Endometrial microvascular endothelial cells (primary cell): ENCODE results near the gene NFE2. TPM values are rescaled to one million over a fixed set of nuclear protein-coding genes. Genes with fewer than 3 reads are reported as not detected.
"Not testable (repeated sequence)": the region's sequence is repeated elsewhere in the genome, so short reads cannot be mapped to it uniquely, and the experiment has no call there.

Source experiments
- in situ Hi-C: cut with HindIII; loops from 2 replicates; pipeline ENCODE4 v1.10.0; 2017; ENCODE audit warnings: low sequenced_read_pairs, low pct_unique_long_range_greater_than_20kb; ENCODE audit errors: inconsistent ontology term
- total RNA-seq: library from RNA; depleted of rRNA; stranded (reverse); fragments of >200 nt; gene quantifications from one replicate; pipeline ENCODE4 v1.2.3, GENCODE V29; 2015; ENCODE audit errors: inconsistent ontology term

Gene NFE2
- total RNA-seq, 1 donor from 2014 or later: not detected

GRCh38 chr12:54286042-54287030 lies 14.5 kb downstream of the NFE2 start:
- in situ Hi-C loops: no loop called here

DNA sequence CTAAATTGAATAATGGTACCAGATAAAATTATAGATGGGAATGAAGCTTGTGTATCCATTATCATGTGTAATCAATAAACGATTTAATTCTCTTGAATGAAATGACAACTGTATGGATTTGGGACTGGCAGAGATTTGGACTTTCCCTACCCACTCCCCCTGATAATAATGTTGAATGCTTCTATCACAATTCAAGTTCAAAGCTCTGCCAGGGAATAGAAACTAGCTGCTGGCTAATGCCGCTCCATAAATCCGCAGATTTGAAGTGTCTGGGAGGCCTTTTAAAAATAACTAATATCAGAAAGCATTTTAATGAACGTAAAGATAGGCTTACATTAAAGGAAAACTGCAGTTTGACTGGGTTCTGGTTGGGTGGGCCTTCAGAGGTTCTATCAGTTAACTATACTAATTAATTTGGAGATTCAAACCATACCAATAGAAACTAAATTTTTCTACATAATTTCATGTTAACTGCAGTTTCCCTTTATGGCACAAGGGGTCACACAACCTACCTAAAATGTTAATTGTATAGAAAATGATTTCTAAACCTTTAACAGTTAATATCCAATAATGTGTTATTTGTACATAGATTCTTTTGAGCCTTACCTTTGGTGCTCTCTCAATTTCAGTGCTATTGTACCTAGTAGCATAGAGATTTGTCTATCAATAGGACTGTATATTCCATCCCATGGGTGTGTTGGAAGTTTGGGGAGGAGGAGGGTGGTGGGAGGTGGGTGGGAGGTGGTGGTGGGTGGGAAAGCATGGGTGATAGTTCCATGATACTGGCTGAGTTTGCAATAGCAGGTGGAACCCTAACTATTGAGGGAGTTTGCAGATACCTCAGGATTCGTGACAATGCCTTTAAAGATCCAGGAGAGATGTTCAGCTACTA lies 15.4 kb downstream of the NFE2 start:
- in situ Hi-C loops: no loop called here

- in situ Hi-C loops: not testable (repeated sequence)
Observed at GRCh38 chr12:54284070-54284780, 16.6 kb downstream of the NFE2 start.

DNA sequence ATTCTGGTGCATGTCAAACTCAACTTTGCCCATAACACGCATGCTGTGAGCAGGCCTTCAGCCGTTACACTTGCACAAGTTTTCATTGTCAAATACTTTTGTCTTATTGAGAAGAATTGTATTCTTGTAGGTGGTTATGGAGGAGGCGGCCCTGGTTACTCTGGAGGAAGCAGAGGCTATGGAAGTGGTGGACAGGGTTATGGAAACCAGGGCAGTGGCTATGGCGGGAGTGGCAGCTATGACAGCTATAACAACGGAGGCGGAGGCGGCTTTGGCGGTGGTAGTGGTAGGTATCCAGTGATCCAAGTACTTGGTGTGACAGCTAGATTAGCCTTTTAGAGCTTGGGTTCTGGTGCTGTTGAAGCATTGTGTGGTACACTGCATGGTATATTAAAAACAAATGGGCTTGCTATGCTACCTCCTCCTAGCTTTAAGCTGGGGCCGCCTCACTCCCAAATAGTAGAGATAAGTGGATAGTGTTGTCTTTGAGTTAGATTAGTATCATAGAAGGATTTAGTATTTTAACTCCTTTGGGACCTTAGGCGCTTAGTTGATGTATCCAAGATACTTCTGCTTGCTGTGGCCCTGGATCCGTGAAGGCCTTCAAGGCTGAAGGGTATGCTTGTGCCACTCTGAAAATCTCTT lies 17.7 kb downstream of the NFE2 start:
- in situ Hi-C loops: no loop called here

DNA sequence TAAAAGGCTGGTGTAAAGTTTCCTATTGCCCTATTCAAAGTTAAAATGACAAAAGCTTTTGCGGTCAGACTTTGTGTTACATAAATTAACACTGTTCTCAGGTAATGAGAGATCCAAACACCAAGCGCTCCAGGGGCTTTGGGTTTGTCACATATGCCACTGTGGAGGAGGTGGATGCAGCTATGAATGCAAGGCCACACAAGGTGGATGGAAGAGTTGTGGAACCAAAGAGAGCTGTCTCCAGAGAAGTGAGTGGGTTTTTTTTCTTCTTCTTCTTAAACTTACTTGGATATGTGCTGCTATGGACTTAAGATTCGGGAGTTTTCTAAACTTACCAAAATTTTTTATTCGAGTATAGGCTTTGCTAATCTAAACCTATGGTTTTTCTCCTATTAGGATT lies 19.1 kb downstream of the NFE2 start:
- in situ Hi-C loops: not testable (repeated sequence)

DNA sequence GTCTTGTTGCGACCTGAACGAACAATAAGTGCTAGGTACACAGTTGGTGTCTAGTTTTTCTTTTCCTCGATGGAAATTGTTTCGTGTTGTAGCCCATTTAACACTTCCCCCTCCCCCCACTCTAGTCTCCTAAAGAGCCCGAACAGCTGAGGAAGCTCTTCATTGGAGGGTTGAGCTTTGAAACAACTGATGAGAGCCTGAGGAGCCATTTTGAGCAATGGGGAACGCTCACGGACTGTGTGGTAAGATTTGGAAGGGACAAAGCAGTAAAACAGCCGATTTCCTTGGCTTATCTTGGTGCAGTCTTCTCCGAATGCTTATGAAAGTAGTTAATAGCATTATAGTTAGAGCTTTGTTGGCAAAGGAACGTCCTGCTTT lies 19.6 kb downstream of the NFE2 start:
- in situ Hi-C loops: not testable (repeated sequence)

- in situ Hi-C loops: no loop called here
Observed at GRCh38 chr12:54280468-54281260, 20.2 kb downstream of the NFE2 start, which contains the start of gene HNRNPA1. TSS of gene HNRNPA1 (plus strand) at chr12:54280726. CDS start at chr12:54280808, 82 bp downstream.

- in situ Hi-C loops: no loop called here
Observed at GRCh38 chr12:54279632-54280467, 21.0 kb downstream of the NFE2 start, which contains the start of gene CBX5. TSS of gene CBX5 (minus strand) at chr12:54280122. CDS start at chr12:54257650, 22,472 bp downstream.

- in situ Hi-C loops: no loop called here
Observed at GRCh38 chr12:54279227-54279631, 21.6 kb downstream of the NFE2 start.

DNA sequence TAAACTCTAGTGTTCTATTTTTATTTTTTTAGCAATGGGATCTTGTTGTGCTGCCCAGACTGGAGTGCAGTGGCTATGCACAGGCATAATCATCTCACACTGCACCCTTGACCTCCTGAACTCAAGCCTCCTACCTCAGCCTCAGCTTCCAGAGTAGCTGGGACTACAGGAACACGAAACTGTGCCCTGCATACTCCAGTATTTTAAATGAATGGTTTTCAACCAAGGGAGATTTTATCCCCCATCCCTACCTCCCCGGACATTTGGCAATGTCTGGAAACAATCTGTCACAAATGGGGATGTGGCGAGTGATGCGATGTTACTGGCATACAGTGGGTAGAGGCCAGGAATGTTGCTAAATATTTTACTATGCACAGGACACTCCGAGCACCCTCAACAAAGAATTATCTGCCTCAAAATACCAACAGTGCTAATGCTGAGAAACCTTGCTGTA lies 23.0 kb downstream of the NFE2 start:
- in situ Hi-C loops: no loop called here

- in situ Hi-C loops: no loop called here
Observed at GRCh38 chr12:54276368-54276767, 24.4 kb downstream of the NFE2 start.

DNA sequence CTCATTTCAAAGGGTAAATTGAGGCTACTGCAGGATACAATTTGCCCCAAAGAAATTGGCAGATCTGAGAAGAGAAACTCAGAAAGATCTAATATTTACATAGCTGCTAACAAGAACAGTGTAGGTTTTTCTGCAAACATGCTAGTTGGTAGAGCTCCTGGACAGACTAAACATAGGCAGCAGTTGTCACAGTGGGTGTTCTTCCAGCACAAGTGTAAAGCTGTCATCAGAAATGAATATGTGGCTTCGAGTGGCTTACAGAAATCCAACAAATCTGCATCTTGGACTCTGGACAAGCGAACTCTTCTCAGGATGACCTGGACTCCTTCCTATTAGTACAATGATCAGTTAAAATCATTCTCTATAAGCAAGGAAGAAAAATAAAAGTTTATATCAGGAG lies 26.8 kb downstream of the NFE2 start:
- in situ Hi-C loops: no loop called here

GRCh38 chr12:54272214-54272613 lies 28.6 kb downstream of the NFE2 start:
- in situ Hi-C loops: no loop called here

DNA sequence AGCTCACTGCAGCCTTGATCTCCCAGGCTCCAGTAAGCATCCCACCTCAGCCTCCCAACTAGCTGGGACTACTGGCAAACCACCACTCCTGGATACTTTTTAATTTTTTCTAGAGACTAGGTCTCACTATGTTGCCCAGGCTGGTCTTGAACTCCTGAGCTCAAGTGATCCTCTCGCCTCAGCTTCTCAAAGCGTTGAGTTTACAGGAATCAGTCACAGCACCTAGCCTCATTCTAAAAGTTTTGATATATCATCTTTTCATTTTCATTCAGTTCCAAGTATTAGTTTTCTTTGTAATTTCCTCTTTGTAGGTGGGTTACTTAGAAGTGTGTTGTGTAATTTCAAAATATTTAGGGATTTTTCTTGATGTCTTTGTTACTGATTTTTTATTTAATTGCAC lies 30.5 kb downstream of the NFE2 start:
- in situ Hi-C loops: no loop called here

DNA sequence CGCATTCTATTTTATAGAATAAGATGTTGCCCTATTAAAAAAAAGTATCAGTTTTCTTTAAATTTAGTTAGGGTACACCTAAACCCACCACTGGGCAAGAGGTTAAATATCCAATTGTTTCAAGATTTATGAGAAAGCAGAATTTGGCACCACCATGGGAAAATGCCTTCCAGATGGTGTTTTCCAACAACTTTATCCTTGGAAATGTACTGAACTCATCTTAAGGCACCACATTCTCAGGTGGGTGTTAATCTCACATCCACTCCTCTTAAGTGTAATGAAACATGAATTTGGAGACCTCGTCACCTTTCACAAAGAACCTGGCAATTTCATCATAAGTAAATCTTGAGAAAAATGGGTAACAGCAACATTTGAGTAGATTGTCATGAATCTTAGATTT lies 34.0 kb downstream of the NFE2 start:
- in situ Hi-C loops: no loop called here

DNA sequence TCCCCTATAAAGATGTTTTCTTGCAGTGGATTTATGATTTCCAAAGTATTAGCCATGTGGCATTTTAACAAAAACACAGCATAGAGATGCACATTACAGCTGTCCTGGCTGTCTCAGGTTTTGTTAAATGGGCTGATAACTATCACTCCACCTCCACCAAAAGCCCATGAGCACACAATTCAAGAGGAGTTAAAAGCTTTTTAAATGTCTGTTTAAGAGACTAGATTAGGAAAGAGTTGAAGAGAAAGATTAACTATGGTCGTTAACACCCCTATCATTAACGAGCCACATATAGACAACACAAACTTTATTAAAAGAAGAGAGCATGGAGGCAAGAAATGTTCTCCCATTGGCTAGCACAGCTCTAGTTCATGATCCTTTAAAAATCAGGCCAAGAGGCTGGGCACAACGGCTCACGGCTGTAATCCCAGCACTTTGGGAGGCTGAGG lies 35.4 kb downstream of the NFE2 start:
- in situ Hi-C loops: no loop called here
